ENCODE measurements around the gene HNRNPH2.
A peak's percentile ranks its signal among the peaks of the same experiment; 100 is the strongest.

Gene HNRNPH2

DNA sequence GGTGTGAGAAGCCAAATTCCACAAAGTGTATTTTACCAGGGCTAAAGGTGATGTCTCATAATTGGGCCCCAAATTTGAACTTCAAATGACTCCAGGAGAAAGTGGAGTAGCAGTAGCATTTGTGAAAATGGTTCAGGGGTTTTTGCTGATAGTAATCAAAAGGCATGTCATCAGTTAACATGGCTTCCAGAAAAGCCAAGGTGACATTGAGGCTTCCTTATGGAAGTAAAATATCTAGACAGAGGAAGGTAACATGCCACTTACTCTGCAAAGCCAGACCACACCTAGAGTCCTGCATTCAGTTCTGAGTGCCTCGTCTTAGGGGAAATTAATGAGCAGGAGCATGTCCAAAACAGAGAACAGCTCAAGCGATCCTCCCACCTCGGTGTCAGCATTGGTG lies 19.4 kb upstream of the HNRNPH2 start:
- TF ChIP-seq, protein P1, sequence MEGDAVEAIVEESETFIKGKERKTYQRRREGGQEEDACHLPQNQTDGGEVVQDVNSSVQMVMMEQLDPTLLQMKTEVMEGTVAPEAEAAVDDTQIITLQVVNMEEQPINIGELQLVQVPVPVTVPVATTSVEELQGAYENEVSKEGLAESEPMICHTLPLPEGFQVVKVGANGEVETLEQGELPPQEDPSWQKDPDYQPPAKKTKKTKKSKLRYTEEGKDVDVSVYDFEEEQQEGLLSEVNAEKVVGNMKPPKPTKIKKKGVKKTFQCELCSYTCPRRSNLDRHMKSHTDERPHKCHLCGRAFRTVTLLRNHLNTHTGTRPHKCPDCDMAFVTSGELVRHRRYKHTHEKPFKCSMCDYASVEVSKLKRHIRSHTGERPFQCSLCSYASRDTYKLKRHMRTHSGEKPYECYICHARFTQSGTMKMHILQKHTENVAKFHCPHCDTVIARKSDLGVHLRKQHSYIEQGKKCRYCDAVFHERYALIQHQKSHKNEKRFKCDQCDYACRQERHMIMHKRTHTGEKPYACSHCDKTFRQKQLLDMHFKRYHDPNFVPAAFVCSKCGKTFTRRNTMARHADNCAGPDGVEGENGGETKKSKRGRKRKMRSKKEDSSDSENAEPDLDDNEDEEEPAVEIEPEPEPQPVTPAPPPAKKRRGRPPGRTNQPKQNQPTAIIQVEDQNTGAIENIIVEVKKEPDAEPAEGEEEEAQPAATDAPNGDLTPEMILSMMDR (conservative IDR thresholded peaks at IDR 0.05): no peak
- no peak overlapping the region for H3K27ac ChIP-seq

DNA sequence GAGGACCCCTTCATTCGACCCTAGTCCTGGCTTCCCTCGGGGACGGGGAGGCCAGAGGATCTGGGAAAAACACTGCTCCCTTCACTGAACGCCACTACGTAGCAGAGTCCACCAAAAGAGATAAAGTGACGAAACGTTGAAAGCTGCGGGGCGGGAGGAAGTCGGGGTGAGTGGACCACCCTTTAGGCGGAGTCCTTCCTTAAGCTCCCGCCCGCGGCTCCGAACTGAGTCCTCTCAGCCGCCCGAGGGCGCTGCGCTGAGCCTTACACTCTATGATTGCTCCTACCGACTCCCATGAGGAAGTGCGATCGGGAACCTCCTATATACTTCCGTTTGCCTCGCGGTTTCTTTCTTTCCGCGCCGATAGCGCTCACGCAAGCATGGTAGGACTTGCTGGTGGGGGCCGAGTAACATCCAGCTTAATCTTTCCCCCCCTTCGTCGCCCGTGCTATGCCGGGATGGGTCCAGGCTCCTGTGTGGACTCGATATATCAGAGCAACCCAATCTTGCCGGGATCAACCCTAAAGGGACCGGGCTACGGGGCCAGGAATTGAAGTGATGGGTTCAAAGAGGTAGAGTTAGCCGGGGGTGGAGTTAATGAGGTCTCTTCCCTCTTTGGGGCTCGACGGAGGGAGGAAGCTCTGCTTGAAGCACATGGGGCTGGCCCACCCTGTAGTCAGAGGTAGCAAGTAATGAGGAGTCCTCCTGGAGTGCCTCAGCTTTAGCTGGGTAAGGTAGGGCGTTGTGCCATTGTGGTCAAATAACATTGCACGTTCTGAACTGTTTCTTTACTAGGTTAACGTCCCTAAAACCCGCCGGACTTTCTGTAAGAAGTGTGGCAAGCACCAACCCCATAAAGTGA lies 17.1 kb upstream of the HNRNPH2 start, which contains the start of gene RPL36A:
Gene RPL36A, plus strand, starts transcription at position 348 of the 862 bp plus-strand sequence. Its CDS starts 33 bp downstream, at position 381.
- H3K27ac ChIP-seq: peak within 1 kb of the TSS; percentile 54
- TF ChIP-seq, protein P1 (conservative IDR thresholded peaks at IDR 0.05): peak; percentile 72

DNA sequence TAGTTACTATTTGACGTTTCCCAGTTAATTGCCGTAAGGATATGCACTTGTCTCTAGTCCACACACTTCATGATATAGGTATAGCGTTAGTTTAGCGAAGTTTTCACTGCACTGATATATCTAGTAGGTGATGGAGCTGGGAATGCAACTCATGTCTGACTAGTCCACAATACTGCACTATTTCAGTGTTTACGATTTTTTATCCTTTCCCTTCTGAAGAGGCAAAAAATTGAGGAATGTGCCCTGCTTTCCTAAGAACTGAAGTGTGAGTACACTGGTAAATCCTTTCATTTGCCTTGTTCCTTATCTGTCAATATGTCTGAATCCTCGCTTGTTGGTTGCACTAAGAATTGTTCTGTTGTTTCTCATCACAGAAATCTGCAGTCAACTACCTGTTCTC lies 16.2 kb upstream of the HNRNPH2 start:
- TF ChIP-seq, protein P1 (conservative IDR thresholded peaks at IDR 0.05): no peak
- H3K27ac ChIP-seq: peak overlapping the region; percentile 54

DNA sequence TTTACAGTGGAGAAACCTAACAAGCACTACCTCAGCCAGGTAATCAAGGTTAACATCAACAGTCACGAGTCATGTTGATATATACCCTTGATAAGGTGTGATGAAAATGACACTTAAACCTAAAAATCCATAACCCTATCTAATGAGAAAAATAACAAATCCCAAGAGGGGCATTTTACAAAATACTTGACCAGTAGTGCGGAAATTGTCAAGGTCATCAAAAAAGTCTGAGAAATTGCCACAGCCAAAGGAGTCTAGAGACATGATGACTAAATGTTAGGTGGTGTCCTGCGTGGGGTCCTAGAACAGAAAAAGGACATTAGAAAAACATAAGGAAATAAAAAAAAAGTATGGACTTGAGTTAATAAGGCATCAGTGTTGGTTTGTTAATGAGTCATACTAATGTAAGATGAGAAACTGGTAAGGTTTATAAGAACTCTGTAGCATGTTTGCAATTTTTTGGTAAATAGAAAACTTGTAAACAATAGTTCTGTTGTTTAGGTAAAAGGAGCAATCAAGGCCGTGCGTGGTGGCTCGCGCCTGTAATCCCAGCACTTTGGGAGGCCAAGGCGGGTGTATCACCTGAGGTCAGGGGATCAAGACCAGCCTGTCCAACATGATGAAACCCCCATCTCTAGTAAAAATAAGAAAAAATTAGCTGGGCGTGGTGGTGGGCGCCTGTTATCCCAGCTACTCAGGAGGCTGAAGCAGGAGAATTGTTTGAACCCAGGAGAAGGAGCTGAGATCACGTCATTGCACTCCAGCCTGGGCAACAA lies 14.3 kb upstream of the HNRNPH2 start:
- H3K27ac ChIP-seq: no peak overlapping the region
- TF ChIP-seq, protein P1 (conservative IDR thresholded peaks at IDR 0.05): no peak

DNA sequence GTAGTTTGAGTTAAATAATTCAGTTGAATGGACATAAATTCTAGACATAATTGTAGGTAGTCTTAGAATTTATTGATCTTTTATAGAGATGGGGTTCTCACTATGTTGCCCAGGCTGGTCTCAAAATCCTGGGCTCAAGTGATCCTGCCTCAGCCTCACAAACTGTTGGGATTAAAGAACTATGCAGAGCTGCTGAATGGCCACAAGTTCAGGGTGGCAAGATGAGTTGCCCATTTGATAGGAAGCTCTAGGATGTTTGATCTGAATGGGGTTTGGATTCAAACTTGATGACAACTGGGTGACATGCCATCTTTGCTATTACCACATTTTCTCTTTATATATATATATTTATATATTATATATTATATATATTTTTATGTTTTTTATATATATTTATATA lies 13.7 kb upstream of the HNRNPH2 start:
- TF ChIP-seq, protein P1 (conservative IDR thresholded peaks at IDR 0.05): no peak
- no peak overlapping the region for H3K27ac ChIP-seq

DNA sequence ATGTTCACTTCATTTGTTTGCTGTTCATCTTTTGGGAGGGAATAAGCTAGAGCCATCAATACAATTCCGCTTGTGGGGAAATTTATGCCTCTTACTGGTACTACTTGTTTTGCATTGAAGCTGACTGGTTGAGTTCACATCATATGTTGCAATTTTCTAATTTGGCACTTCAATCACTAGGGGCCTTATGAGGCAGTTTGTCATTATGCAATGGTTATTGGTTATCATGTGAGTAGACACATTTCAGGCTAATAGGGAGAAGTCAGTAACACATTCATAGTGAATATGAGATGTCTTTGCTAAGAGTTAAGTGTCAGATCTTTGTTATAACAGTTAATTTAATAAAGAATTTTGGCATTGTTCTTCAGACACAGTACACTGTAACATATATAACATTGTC lies 12.2 kb upstream of the HNRNPH2 start:
- H3K27ac ChIP-seq: no peak overlapping the region
- TF ChIP-seq, protein P1 (conservative IDR thresholded peaks at IDR 0.05): no peak

DNA sequence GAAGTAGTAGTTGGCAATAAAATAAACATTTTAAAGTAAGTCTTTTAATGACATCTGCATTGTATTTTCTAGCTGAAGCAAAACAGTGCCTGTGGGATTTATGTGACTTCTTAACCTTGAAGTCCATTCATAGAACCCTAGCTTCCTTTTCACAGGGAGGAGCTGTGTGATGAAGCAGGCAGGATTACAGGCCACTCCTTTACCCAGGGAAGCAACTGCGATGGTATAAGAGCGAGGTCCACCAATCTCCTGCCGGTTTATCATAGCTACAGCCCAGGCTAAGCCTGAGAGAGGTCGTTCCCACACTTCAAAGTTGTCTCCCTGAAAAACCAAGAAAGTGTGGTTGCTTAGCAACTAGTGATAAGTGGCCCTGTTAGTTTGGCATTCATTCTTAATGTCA lies 10.2 kb upstream of the HNRNPH2 start:
- TF ChIP-seq, protein P1 (conservative IDR thresholded peaks at IDR 0.05): no peak
- no peak overlapping the region for H3K27ac ChIP-seq

All from VCaP (cell line).